PC-3 (cell line): ENCODE measurements around the gene FAM221A. TPM values are rescaled to one million over a fixed set of nuclear protein-coding genes. Genes with fewer than 3 reads are reported as not detected.

Source experiments
- ATAC-seq: fragments of 200-7000 bp; cut with Tn5 transposase; 2 replicates; pipeline ENCODE4 v1.9.1; 2020; ENCODE audit warnings: mild to moderate bottlenecking, moderate library complexity
- BruUV-seq: library from RNA; stranded (reverse); fragments of 400-500 nt; replicated peaks from 2 replicates; lab custom pipeline; 2021; lab: Mats Ljungman, UMichigan
- CTCF ChIA-PET: fragments of 300-600 bp; sonication (Branson Sonifier 250); formaldehyde crosslinking; loops from one replicate; lab custom pipeline; 2022; ENCODE audit warnings: antibody characterized with exemption; lab: Charles Lee
- POLR2A ChIA-PET: fragments of 300-600 bp; sonication (Branson Sonifier 250); formaldehyde crosslinking; loops from one replicate; lab custom pipeline; 2022; ENCODE audit warnings: antibody characterized with exemption; ENCODE audit not compliant: unreplicated experiment; lab: Charles Lee
- DNase-seq: peaks from one replicate; pipeline ENCODE4 v3.0.0-alpha.2; 2015
- H2AFZ ChIP-seq: fragments of 300-600 bp; sonication (generic); 2 replicates; pipeline ENCODE4 v1.6.0; 2016; ENCODE audit warnings: antibody characterized with exemption, low read length
- H3F3A ChIP-seq: fragments of 300-600 bp; sonication (generic); one replicate; pipeline ENCODE4 v1.6.0; 2017; ENCODE audit warnings: antibody characterized with exemption, low read length, control low read depth, mild to moderate bottlenecking; ENCODE audit not compliant: unreplicated experiment
- H3K27ac ChIP-seq: fragments of 300-600 bp; sonication (generic); 2 replicates; pipeline ENCODE4 v1.5.1; 2016; ENCODE audit warnings: mild to moderate bottlenecking, low read length
- H3K27me3 ChIP-seq: fragments of 300-600 bp; sonication (generic); 2 replicates; pipeline ENCODE4 v1.6.1; 2016; ENCODE audit warnings: low read length, mixed read lengths
- H3K36me3 ChIP-seq: fragments of 300-600 bp; sonication (generic); 2 replicates; pipeline ENCODE4 v1.6.1; 2016; ENCODE audit warnings: low read depth, mixed run types, low read length, mixed read lengths
- H3K4me1 ChIP-seq: fragments of 300-600 bp; sonication (generic); 2 replicates; pipeline ENCODE4 v1.5.1; 2016; ENCODE audit warnings: low read length; ENCODE audit not compliant: insufficient read depth
- H3K4me2 ChIP-seq: fragments of 300-600 bp; sonication (generic); 2 replicates; pipeline ENCODE4 v1.6.0; 2016; ENCODE audit warnings: low read length
- H3K4me3 ChIP-seq: fragments of 300-600 bp; sonication (generic); 2 replicates; pipeline ENCODE4 v1.5.1; 2016; ENCODE audit warnings: mild to moderate bottlenecking, low read length, mixed read lengths
- H3K79me2 ChIP-seq: fragments of 300-600 bp; sonication (generic); 2 replicates; pipeline ENCODE4 v1.6.1; 2017; ENCODE audit warnings: low read length, mixed read lengths
- H3K9ac ChIP-seq: fragments of 300-600 bp; sonication (generic); 2 replicates; pipeline ENCODE4 v1.6.0; 2016; ENCODE audit warnings: mild to moderate bottlenecking, low read length
- H3K9me2 ChIP-seq: fragments of 300-600 bp; sonication (generic); replicated peaks from 2 replicates; pipeline ENCODE4 v1.6.1; 2016; ENCODE audit warnings: mixed run types, low read length, mixed read lengths
- H3K9me3 ChIP-seq: fragments of 300-600 bp; sonication (generic); 2 replicates; pipeline ENCODE4 v1.6.1; 2016; ENCODE audit warnings: low read length, mixed read lengths
- H4K20me1 ChIP-seq: fragments of 300-600 bp; sonication (generic); 2 replicates; pipeline ENCODE4 v1.6.1; 2016; ENCODE audit warnings: low read length, mixed read lengths
- CTCF ChIP-seq: fragments of 300-600 bp; sonication (generic); conservative IDR thresholded peaks from 2 replicates; pipeline ENCODE4 v1.5.1; 2017; ENCODE audit warnings: antibody characterized with exemption, low read depth, mild to moderate bottlenecking, low read length
- EZH2 ChIP-seq: fragments of 300-600 bp; sonication (generic); IDR thresholded peaks from one replicate; pipeline ENCODE4 v1.6.1; 2017; ENCODE audit warnings: antibody characterized with exemption, mild to moderate bottlenecking, low read length; ENCODE audit not compliant: unreplicated experiment
- EZH2phosphoT487 ChIP-seq: fragments of 300-600 bp; sonication (generic); IDR thresholded peaks from 2 replicates; pipeline ENCODE4 v1.6.1; 2018; ENCODE audit warnings: mild to moderate bottlenecking, antibody characterized with exemption, low read length, borderline replicate concordance
- intact Hi-C: fragments of 100-400 bp; cut with micrococcal nuclease; formaldehyde crosslinking; loops from 2 replicates; pipeline ENCODE4 v1.9.0; 2023
- total RNA-seq: library from RNA; depleted of rRNA; stranded (reverse); fragments of >200 nt; gene quantifications from 2 replicates; pipeline ENCODE4 v1.2.3, GENCODE V29; 2014; rRNA removed

The FAM221A gene
- total RNA-seq, 1 experiment from 2014 or later, result 5.6 TPM

DNA sequence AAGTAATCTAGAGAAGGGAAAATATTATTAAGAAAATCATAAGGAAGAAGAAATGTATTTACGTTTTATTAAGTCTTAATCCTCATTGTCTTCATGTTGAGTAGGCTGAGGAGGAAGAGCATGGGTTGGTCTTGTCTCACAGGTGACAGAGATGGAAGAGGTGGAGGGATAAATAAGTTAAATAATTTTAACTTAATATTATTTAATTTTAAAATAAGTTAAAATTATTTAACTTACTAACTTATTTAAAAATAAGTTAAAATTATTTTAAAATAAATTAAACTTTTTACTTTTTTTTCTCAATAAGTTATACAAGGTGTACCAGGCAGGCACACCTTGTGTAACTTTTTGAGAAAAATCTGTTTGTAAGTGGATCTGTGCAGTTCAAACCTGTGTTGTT lies 66.6 kb downstream of the FAM221A start:
- no peaks in the 10 kb centered on the region for H3K36me3 ChIP-seq
- no peaks in the 10 kb centered on the region for H4K20me1 ChIP-seq
- ATAC-seq (no peak), DNase-seq (no peak)
- POLR2A ChIA-PET, result no interaction called here
- H3K4me3 ChIP-seq, result no peak overlapping the region
- no peak overlapping the region for H2AFZ ChIP-seq
- no peaks in the 10 kb centered on the region for H3K27me3 ChIP-seq
- H3K9ac ChIP-seq, result no peak overlapping the region
- BruUV-seq, result no TSS peak
- H3K4me2 ChIP-seq, result no peak overlapping the region
- H3F3A ChIP-seq, result no peaks in the 10 kb centered on the region
- H3K27ac ChIP-seq, result no peak overlapping the region
- no peaks in the 10 kb centered on the region for H3K9me2 ChIP-seq
- H3K9me3 ChIP-seq, result peaks cover 13% of the 10 kb centered on the region; the same call in 1 of the 2 replicates
- TF ChIP-seq EZH2 (no peak), EZH2phosphoT487 (no peak), CTCF (no peak)
- CTCF ChIA-PET, result no interaction called here
- H3K4me1 ChIP-seq, result no peaks in the 10 kb centered on the region
- intact Hi-C loops, result no loop called here
- no peaks in the 10 kb centered on the region for H3K79me2 ChIP-seq

GRCh38 chr7:23751852-23752251 lies 71.9 kb downstream of the FAM221A start:
- Histone ChIP-seq H3K79me2 (no peaks in the 10 kb centered on the region), H3K9ac (no peak overlapping the region), H3K27ac (no peak overlapping the region), H2AFZ (no peak overlapping the region), H3K9me2 (no peaks in the 10 kb centered on the region), H3K4me2 (no peak overlapping the region), H3K4me3 (no peak overlapping the region), H3K36me3 (no peaks in the 10 kb centered on the region), H3K27me3 (no peaks in the 10 kb centered on the region), H3K9me3 (no peaks in the 10 kb centered on the region), H4K20me1 (no peaks in the 10 kb centered on the region), H3F3A (no peaks in the 10 kb centered on the region), H3K4me1 (no peaks in the 10 kb centered on the region)
- ChIA-PET POLR2A (no interaction called here), CTCF (no interaction called here)
- no peak for TF ChIP-seq EZH2
- no peak for TF ChIP-seq CTCF
- TF ChIP-seq EZH2phosphoT487, result no peak
- BruUV-seq, result no TSS peak
- no peak for DNase-seq
- ATAC-seq, result no peak
- intact Hi-C loops, result no loop called here

Other genes with a start within 250 kb of the FAM221A start
- gene IGF2BP3, start 209.7 kb upstream of the FAM221A start, total RNA-seq, result 8.9 and 11.7 TPM in 2 replicates
- 27.6 and 28.3 TPM in 2 replicates for gene TRA2A, start 148.2 kb upstream of the FAM221A start, total RNA-seq
- 3.2 and 5.6 TPM in 2 replicates for gene CCDC126, start 82.8 kb upstream of the FAM221A start, total RNA-seq
- gene STK31, start 30.0 kb downstream of the FAM221A start, total RNA-seq, result 0.12 and 1.6 TPM in 2 replicates